HepG2 (cell line): ENCODE measurements around the gene CENPP.

Experiments used
- AKNA ChIP-seq: sonication (generic); formaldehyde crosslinking; IDR thresholded peaks from 2 replicates; pipeline ENCODE4 v1.4.0; 2020; ENCODE audit warnings: missing genetic modification reagents, borderline replicate concordance
- ATAD3A ChIP-seq: sonication (generic); formaldehyde crosslinking; IDR thresholded peaks from 2 replicates; pipeline ENCODE4 v1.4.0; 2020; ENCODE audit warnings: missing genetic modification reagents
- FOSL1 ChIP-seq: sonication (generic); formaldehyde crosslinking; IDR thresholded peaks from 2 replicates; pipeline ENCODE4 v1.9.0; 2021; ENCODE audit warnings: missing genetic modification reagents, borderline replicate concordance
- FOSL2 ChIP-seq: sonication (generic); formaldehyde crosslinking; IDR thresholded peaks from 2 replicates; pipeline ENCODE4 v1.4.0; 2020; ENCODE audit warnings: missing genetic modification reagents
- MAZ ChIP-seq, 2 experiments: sonication (generic) in 1 of 2; formaldehyde crosslinking in 1 of 2; IDR thresholded peaks; 2 replicates each; pipeline versions ENCODE4 v1.5.0 to v1.6.1; 2012 to 2020; ENCODE audit warnings: low read depth in 2 of 2, mild to moderate bottlenecking in 2 of 2, borderline replicate concordance in 1 of 2, improper control_type of control experiment in 1 of 2, low read length in 1 of 2, missing genetic modification reagents in 1 of 2, moderate library complexity in 1 of 2
- MXI1 ChIP-seq: IDR thresholded peaks from 3 replicates; pipeline ENCODE4 v1.6.1; 2012; ENCODE audit warnings: low read depth, low read length, inconsistent platforms, borderline replicate concordance
- POLR2A ChIP-seq, 2 experiments: IDR thresholded peaks; 2 replicates each; pipeline ENCODE4 v1.6.1; 2011; ENCODE audit warnings: low read depth in 2 of 2, low read length in 2 of 2, mild to moderate bottlenecking in 1 of 2, moderate library complexity in 1 of 2; ENCODE audit not compliant: insufficient read depth in 1 of 2
- TCF7 ChIP-seq: sonication (generic); IDR thresholded peaks from 2 replicates; pipeline ENCODE4 v1.6.1; 2016; ENCODE audit warnings: antibody characterized with exemption, low read depth
- USF2 ChIP-seq, 2 experiments: sonication (generic) in 1 of 2; formaldehyde crosslinking in 1 of 2; IDR thresholded peaks; 2 replicates each; pipeline versions ENCODE4 v1.5.1 to v1.6.1; 2011 to 2020; ENCODE audit warnings: borderline replicate concordance in 1 of 2, low read depth in 1 of 2, low read length in 1 of 2, mild to moderate bottlenecking in 1 of 2, missing genetic modification reagents in 1 of 2, moderate library complexity in 1 of 2
- ZNF142 ChIP-seq: sonication (generic); formaldehyde crosslinking; IDR thresholded peaks from 2 replicates; pipeline ENCODE4 v1.4.0; 2020; ENCODE audit warnings: missing genetic modification reagents
- ZNF337 ChIP-seq: sonication (generic); formaldehyde crosslinking; IDR thresholded peaks from 2 replicates; pipeline ENCODE4 v1.5.1; 2020; ENCODE audit warnings: missing genetic modification reagents, low read depth, mild to moderate bottlenecking, borderline replicate concordance
- TF ChIP-seq, protein P1 (sequence below): sonication (generic); formaldehyde crosslinking; IDR thresholded peaks from 2 replicates; pipeline ENCODE4 v1.5.0; 2020; ENCODE audit warnings: mild to moderate bottlenecking, missing genetic modification reagents, moderate library complexity
- TF ChIP-seq, protein P2 (sequence below): sonication (generic); formaldehyde crosslinking; IDR thresholded peaks from 2 replicates; pipeline ENCODE4 v1.4.0; 2020; ENCODE audit warnings: missing genetic modification reagents

DNA sequence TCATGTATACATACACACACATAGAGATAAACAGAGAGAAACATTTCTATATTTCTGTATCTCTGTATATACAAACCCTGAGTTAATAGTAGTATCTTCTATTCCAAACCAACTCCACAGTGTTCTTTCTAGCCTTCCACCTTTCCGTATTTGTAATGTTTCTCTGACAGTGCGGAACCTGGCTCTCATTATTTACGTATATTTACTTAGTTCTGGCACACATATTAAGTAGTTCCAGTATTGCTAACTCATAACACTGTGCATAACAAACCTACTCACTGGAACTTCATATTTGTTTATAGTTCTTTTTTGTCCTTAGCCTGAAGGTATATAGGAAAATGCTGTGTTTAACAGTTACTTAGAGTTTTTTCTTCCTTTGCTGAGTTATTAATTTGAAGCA, 72.1 kb downstream of the CENPP start:
- TF ChIP-seq MXI1 (no peak), FOSL1 (CRISPR knock-in tag) (no peak), FOSL2 (no peak), POLR2A (IDR thresholded peaks at IDR 0.05; ENCODE audit: insufficient read depth in 1 of 2, low read depth in 2 of 2, low read length in 2 of 2) (no peak), MAZ (IDR thresholded peaks at IDR 0.05; ENCODE audit: borderline replicate concordance, low read depth, low read length) (no peak), MAZ (CRISPR knock-in tag; IDR thresholded peaks at IDR 0.05; ENCODE audit: low read depth) (no peak), TCF7 (no peak), ZNF337 (no peak), ATAD3A (CRISPR knock-in tag) (no peak), ZNF142 (CRISPR knock-in tag) (no peak), AKNA (CRISPR knock-in tag) (no peak), USF2 (IDR thresholded peaks at IDR 0.05; ENCODE audit: low read depth, low read length) (no peak), USF2 (CRISPR knock-in tag; IDR thresholded peaks at IDR 0.05; ENCODE audit: borderline replicate concordance) (no peak)
- TF ChIP-seq, protein P1, sequence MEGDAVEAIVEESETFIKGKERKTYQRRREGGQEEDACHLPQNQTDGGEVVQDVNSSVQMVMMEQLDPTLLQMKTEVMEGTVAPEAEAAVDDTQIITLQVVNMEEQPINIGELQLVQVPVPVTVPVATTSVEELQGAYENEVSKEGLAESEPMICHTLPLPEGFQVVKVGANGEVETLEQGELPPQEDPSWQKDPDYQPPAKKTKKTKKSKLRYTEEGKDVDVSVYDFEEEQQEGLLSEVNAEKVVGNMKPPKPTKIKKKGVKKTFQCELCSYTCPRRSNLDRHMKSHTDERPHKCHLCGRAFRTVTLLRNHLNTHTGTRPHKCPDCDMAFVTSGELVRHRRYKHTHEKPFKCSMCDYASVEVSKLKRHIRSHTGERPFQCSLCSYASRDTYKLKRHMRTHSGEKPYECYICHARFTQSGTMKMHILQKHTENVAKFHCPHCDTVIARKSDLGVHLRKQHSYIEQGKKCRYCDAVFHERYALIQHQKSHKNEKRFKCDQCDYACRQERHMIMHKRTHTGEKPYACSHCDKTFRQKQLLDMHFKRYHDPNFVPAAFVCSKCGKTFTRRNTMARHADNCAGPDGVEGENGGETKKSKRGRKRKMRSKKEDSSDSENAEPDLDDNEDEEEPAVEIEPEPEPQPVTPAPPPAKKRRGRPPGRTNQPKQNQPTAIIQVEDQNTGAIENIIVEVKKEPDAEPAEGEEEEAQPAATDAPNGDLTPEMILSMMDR (CRISPR knock-in tag) = no peak
- TF ChIP-seq, protein P2, sequence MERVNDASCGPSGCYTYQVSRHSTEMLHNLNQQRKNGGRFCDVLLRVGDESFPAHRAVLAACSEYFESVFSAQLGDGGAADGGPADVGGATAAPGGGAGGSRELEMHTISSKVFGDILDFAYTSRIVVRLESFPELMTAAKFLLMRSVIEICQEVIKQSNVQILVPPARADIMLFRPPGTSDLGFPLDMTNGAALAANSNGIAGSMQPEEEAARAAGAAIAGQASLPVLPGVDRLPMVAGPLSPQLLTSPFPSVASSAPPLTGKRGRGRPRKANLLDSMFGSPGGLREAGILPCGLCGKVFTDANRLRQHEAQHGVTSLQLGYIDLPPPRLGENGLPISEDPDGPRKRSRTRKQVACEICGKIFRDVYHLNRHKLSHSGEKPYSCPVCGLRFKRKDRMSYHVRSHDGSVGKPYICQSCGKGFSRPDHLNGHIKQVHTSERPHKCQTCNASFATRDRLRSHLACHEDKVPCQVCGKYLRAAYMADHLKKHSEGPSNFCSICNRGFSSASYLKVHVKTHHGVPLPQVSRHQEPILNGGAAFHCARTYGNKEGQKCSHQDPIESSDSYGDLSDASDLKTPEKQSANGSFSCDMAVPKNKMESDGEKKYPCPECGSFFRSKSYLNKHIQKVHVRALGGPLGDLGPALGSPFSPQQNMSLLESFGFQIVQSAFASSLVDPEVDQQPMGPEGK (CRISPR knock-in tag) = no peak
